Stimulated activated CD4-positive, alpha-beta T cell treated with anti-CD3 and anti-CD28 coated beads, Interleukin-4, amount 100 ng/mL, for 4 hours (primary cell): ENCODE data around the gene TPM3.
"Not testable (repeated sequence)": the region's sequence is repeated elsewhere in the genome, so short reads cannot be mapped to it uniquely, and the experiment has no call there.

Experiments used
- DNase-seq, 2 experiments: peaks; one replicate each; pipeline ENCODE4 v3.0.0-alpha.2; 2020

Gene TPM3

GRCh38 chr1:154205778-154206177 is 13.9 kb upstream of the TPM3 start:
- not testable (repeated sequence) for DNase-seq

- DNase-seq: no peak
These were observed 7.6 kb upstream of the TPM3 start for GRCh38 chr1:154199563-154199879.

- DNase-seq: no peak
These were observed 7.1 kb upstream of the TPM3 start for GRCh38 chr1:154198756-154199562.

GRCh38 chr1:154193821-154194220 is 1.9 kb upstream of the TPM3 start:
- no peak for DNase-seq

GRCh38 chr1:154192476-154192875 is 576 bp upstream of the TPM3 start:
- no peak for DNase-seq

GRCh38 chr1:154190550-154190949 is 1.4 kb downstream of the TPM3 start:
- DNase-seq: no peak

GRCh38 chr1:154186852-154187501 is 4.9 kb downstream of the TPM3 start:
- no peak for DNase-seq

- peak; percentile 58 to 65 for DNase-seq
These were observed 5.7 kb downstream of the TPM3 start for GRCh38 chr1:154186177-154186576.

- peak; percentile 92 for DNase-seq
These were observed 8.6 kb downstream of the TPM3 start for GRCh38 chr1:154183046-154183915.

- DNase-seq: peak; percentile 67 to 68
These were observed 9.4 kb downstream of the TPM3 start for GRCh38 chr1:154182344-154183045.

GRCh38 chr1:154181944-154182343 is 10.0 kb downstream of the TPM3 start:
- DNase-seq: no peak

- no peak for DNase-seq
These were observed 11.8 kb downstream of the TPM3 start for GRCh38 chr1:154179946-154180687.

- DNase-seq: no peak
These were observed 12.7 kb downstream of the TPM3 start for GRCh38 chr1:154178911-154179811.

GRCh38 chr1:154178013-154178412 is 13.9 kb downstream of the TPM3 start:
- DNase-seq: peak in 1 of 2 experiments; percentile 25

- DNase-seq: no peak
These were observed 15.6 kb downstream of the TPM3 start for GRCh38 chr1:154176337-154176736.

- DNase-seq: no peak
These were observed 17.2 kb downstream of the TPM3 start for GRCh38 chr1:154174654-154175053.

- no peak for DNase-seq
These were observed 20.0 kb downstream of the TPM3 start for GRCh38 chr1:154171880-154172279.

GRCh38 chr1:154171223-154171583 is 20.7 kb downstream of the TPM3 start:
- no peak for DNase-seq

GRCh38 chr1:154170547-154171222 is 21.2 kb downstream of the TPM3 start:
- DNase-seq: peak; percentile 24 to 70

GRCh38 chr1:154167461-154167860 is 24.4 kb downstream of the TPM3 start:
- DNase-seq: no peak

- DNase-seq: no peak
These were observed 25.7 kb downstream of the TPM3 start for GRCh38 chr1:154166207-154166606.
